Measurements from ENCODE around the gene GSTM2. TPM values are rescaled to one million over a fixed set of nuclear protein-coding genes. Genes with fewer than 3 reads are reported as not detected.

Gene GSTM2
- total and polyA plus RNA-seq, 12 donors = 17.2 to 495 (median 63.4) TPM

GRCh38 chr1:109650609-109651008 is 17.2 kb upstream of the GSTM2 start:
- H3K27me3 ChIP-seq = no peaks in the 10 kb centered on the region
- no peak overlapping the region for H3K4me3 ChIP-seq
- no peak for DNase-seq
- intact Hi-C loops (cut with DNase I) = loop anchor here in 1 of 2 donors (10.0 kb wide), 1 partner anchor 334 kb away; the partner anchor contains the start of gene AHCYL1
- no peaks in the 10 kb centered on the region for H3K9me3 ChIP-seq (replicated peaks in 1 of 3)
- H3K27ac ChIP-seq = no peak overlapping the region
- TF ChIP-seq, protein P1, sequence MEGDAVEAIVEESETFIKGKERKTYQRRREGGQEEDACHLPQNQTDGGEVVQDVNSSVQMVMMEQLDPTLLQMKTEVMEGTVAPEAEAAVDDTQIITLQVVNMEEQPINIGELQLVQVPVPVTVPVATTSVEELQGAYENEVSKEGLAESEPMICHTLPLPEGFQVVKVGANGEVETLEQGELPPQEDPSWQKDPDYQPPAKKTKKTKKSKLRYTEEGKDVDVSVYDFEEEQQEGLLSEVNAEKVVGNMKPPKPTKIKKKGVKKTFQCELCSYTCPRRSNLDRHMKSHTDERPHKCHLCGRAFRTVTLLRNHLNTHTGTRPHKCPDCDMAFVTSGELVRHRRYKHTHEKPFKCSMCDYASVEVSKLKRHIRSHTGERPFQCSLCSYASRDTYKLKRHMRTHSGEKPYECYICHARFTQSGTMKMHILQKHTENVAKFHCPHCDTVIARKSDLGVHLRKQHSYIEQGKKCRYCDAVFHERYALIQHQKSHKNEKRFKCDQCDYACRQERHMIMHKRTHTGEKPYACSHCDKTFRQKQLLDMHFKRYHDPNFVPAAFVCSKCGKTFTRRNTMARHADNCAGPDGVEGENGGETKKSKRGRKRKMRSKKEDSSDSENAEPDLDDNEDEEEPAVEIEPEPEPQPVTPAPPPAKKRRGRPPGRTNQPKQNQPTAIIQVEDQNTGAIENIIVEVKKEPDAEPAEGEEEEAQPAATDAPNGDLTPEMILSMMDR (IDR thresholded peaks at IDR 0.05) = no peak
- no peak for TF ChIP-seq POLR2A (IDR thresholded peaks at IDR 0.05)
- H3K4me1 ChIP-seq (replicated peaks in 1 of 2) = peaks cover 7 to 13% of the 10 kb centered on the region in 2 donors
- WGBS, 4 donors = 76 to 86% (median 79%) methylated on average over 3 of the region's 3 CpGs
- no peaks in the 10 kb centered on the region for H3K36me3 ChIP-seq (replicated peaks in 1 of 2)

DNA sequence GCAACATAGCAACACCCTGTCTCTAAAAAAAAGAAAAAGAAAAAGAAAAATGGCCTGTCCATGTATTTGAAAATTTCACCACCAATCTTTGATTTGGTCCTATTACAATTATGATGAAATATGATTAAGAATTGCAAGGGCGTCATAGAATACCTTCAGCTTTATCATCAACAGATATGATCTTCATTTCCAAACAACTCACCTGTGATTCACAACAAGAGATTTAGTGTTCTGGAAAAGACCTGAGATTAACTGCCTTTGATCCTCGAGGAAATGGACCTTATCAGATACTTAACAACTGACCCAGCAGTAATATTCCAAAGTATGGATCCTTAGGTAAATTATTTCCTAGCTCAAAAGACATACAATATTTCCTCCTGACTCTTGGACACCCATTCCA is 15.5 kb upstream of the GSTM2 start:
- H3K4me1 ChIP-seq (replicated peaks in 1 of 2) = peaks cover 7 to 16% of the 10 kb centered on the region in 2 donors
- TF ChIP-seq POLR2A (IDR thresholded peaks at IDR 0.05) = no peak
- TF ChIP-seq, protein P1 (IDR thresholded peaks at IDR 0.05) = no peak
- 68 to 94% (median 72%) methylated on average over 2 of the region's 2 CpGs for WGBS, 4 donors
- no peak overlapping the region for H3K27ac ChIP-seq
- no peaks in the 10 kb centered on the region for H3K9me3 ChIP-seq (replicated peaks in 1 of 3)
- no peak for DNase-seq
- intact Hi-C loops (cut with DNase I) = loop anchor here in 1 of 2 donors (10.0 kb wide), 1 partner anchor 332 kb away; the partner anchor contains the start of gene AHCYL1
- H3K27me3 ChIP-seq = no peaks in the 10 kb centered on the region
- no peak overlapping the region for H3K4me3 ChIP-seq
- H3K36me3 ChIP-seq (replicated peaks in 1 of 2) = no peaks in the 10 kb centered on the region

DNA sequence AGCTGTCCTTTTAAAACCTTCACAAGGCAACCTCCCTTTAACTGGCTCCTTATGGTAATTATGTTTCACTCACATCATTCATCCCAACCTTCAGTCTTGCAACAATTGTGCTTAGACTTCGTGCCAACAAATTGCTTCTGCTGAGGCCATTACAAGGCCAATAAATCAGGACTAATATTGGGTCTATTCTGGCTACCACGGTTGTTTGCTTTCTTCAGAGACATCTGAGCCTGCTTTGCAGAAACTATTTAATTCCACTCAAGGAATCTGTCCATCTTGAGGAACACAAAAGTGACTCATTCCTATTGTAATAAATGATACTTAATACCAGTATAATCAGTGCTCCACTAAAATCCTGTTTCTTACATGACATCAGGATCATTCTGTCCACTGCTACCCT is 14.6 kb upstream of the GSTM2 start:
- H3K4me1 ChIP-seq (replicated peaks in 1 of 2) = peaks cover 7 to 16% of the 10 kb centered on the region in 2 donors
- H3K27ac ChIP-seq = no peak overlapping the region
- no peak for DNase-seq
- H3K27me3 ChIP-seq = no peaks in the 10 kb centered on the region
- intact Hi-C loops (cut with DNase I) = loop anchor here in 1 of 2 donors (10.0 kb wide), 1 partner anchor 331 kb away; the partner anchor contains the start of gene AHCYL1
- peaks cover 0 to 6% of the 10 kb centered on the region in 2 donors for H3K36me3 ChIP-seq (replicated peaks in 1 of 2)
- no peaks in the 10 kb centered on the region for H3K9me3 ChIP-seq (replicated peaks in 1 of 3)
- no peak overlapping the region for H3K4me3 ChIP-seq
- 44 to 51% (median 47%) methylated on average over 2 of the region's 2 CpGs for WGBS, 4 donors
- TF ChIP-seq, protein P1 (IDR thresholded peaks at IDR 0.05) = no peak
- TF ChIP-seq POLR2A (IDR thresholded peaks at IDR 0.05) = no peak

- H3K27me3 ChIP-seq = no peaks in the 10 kb centered on the region
- intact Hi-C loops (cut with DNase I) = loop anchor here in 1 of 2 donors (10.0 kb wide), 1 partner anchor 330 kb away; the partner anchor contains the start of gene AHCYL1
Observed at GRCh38 chr1:109654519-109654918, 13.3 kb upstream of the GSTM2 start.

More at GRCh38 chr1:109654519-109654918, 13.3 kb upstream of the GSTM2 start:
- Histone ChIP-seq H3K36me3 (replicated peaks in 1 of 2) (peaks cover 0 to 13% of the 10 kb centered on the region in 2 donors), H3K27ac (no peak overlapping the region), H3K4me1 (replicated peaks in 1 of 2) (peaks cover 7 to 16% of the 10 kb centered on the region in 2 donors), H3K9me3 (replicated peaks in 1 of 3) (no peaks in the 10 kb centered on the region), H3K4me3 (no peak overlapping the region)
- peak in 1 of 7 donors; percentile 49 for DNase-seq
- no peak for TF ChIP-seq POLR2A (IDR thresholded peaks at IDR 0.05)
- TF ChIP-seq, protein P1 (IDR thresholded peaks at IDR 0.05) = no peak
- 91 to 95% (median 93%) methylated on average over 12 of the region's 12 CpGs for WGBS, 4 donors

Data from adrenal gland (tissue), 12 donors.